HG03064 (cell line): ENCODE measurements around the gene BACE2.

Source experiments
- ATAC-seq: cut with Tn5 transposase; IDR thresholded peaks from one replicate; pipeline ENCODE4 v1.9.1; 2021; ENCODE audit warnings: low read depth; ENCODE audit not compliant: unreplicated experiment

The BACE2 gene

GRCh38 chr21:41147979-41148355 is 20.0 kb upstream of the BACE2 start:
- ATAC-seq = no peak

GRCh38 chr21:41148798-41149197 is 19.2 kb upstream of the BACE2 start:
- ATAC-seq = no peak

- ATAC-seq = no peak
These were observed 18.8 kb upstream of the BACE2 start for GRCh38 chr21:41149199-41149598.

GRCh38 chr21:41152147-41152546 is 15.8 kb upstream of the BACE2 start:
- no peak for ATAC-seq

- no peak for ATAC-seq
These were observed 14.5 kb upstream of the BACE2 start for GRCh38 chr21:41153443-41153842.

- ATAC-seq = no peak
These were observed 11.8 kb upstream of the BACE2 start for GRCh38 chr21:41156142-41156541.

- no peak for ATAC-seq
These were observed 9.9 kb upstream of the BACE2 start for GRCh38 chr21:41158026-41158425.

GRCh38 chr21:41160036-41160435 is 7.9 kb upstream of the BACE2 start:
- no peak for ATAC-seq

GRCh38 chr21:41161428-41161827 is 6.5 kb upstream of the BACE2 start:
- ATAC-seq = no peak

GRCh38 chr21:41162096-41162495 is 5.9 kb upstream of the BACE2 start:
- no peak for ATAC-seq

- no peak for ATAC-seq
These were observed 4.9 kb upstream of the BACE2 start for GRCh38 chr21:41163091-41163490.

- ATAC-seq = no peak
These were observed 3.9 kb upstream of the BACE2 start for GRCh38 chr21:41164052-41164451.

- no peak for ATAC-seq
These were observed 2.8 kb upstream of the BACE2 start for GRCh38 chr21:41164981-41165655.

- ATAC-seq = no peak
These were observed 1.1 kb upstream of the BACE2 start for GRCh38 chr21:41166884-41167283.

- ATAC-seq = no peak
These were observed 664 bp downstream of the BACE2 start for GRCh38 chr21:41168391-41169257.

GRCh38 chr21:41169258-41169576 is 1.3 kb downstream of the BACE2 start:
- ATAC-seq = no peak

- ATAC-seq = no peak
These were observed 1.7 kb downstream of the BACE2 start for GRCh38 chr21:41169701-41170100.

- no peak for ATAC-seq
These were observed 2.5 kb downstream of the BACE2 start for GRCh38 chr21:41170442-41170841.

- no peak for ATAC-seq
These were observed 3.1 kb downstream of the BACE2 start for GRCh38 chr21:41170859-41171609.

GRCh38 chr21:41175080-41175479 is 7.1 kb downstream of the BACE2 start:
- no peak for ATAC-seq

GRCh38 chr21:41176846-41177245 is 8.9 kb downstream of the BACE2 start:
- no peak for ATAC-seq
